Measurements from ENCODE around the gene FHAD1. TPM values are rescaled to one million over a fixed set of nuclear protein-coding genes. Genes with fewer than 3 reads are reported as not detected.

FHAD1 gene
- total and polyA plus RNA-seq, 2 of the 13 experiments (the other 11 are each of a cell fraction or from before 2014, with no cell fraction given): not detected

GRCh38 chr1:15351310-15351709 lies 104.3 kb downstream of the FHAD1 start:
- no peaks in the 10 kb centered on the region for H3K9me3 ChIP-seq (ENCODE audit: low read length)
- in situ Hi-C loops (cut with HindIII; ENCODE audit: extremely low pct_ligation_motif_present, low pct_unique_long_range_greater_than_20kb): no loop called here
- DNase-seq (ENCODE audit: low spot score) (no peak), ATAC-seq (no peak), FAIRE-seq (no peak)
- no peaks in the 10 kb centered on the region for H4K20me1 ChIP-seq (ENCODE audit: insufficient read depth, low read length)
- H3K4me2 ChIP-seq (ENCODE audit: low read depth, low read length): no peak overlapping the region
- H3K36me3 ChIP-seq (replicated peaks in 1 of 2; ENCODE audit: control insufficient read depth in 1 of 2, insufficient read depth in 2 of 2, low read length in 2 of 2): no peaks in the 10 kb centered on the region
- no peak overlapping the region for H3K4me3 ChIP-seq (replicated peaks in 1 of 3; ENCODE audit: insufficient read depth in 1 of 3, low read depth in 2 of 3, low read length in 3 of 3)
- H3K79me2 ChIP-seq (ENCODE audit: insufficient read depth, low read length): no peaks in the 10 kb centered on the region
- ChIA-PET CTCF (ENCODE audit: low intra/inter-chr PET ratio, low total read pairs) (no interaction called here), POLR2A (no interaction called here)
- H3K27me3 ChIP-seq (ENCODE audit: control insufficient read depth in 1 of 2, insufficient read depth in 2 of 2, low read length in 2 of 2): peaks cover 0 to 15% of the 10 kb centered on the region in 2 experiments; a peak in 3 of 5 replicates
- no TSS peak for BruUV-seq (replicated peaks)
- H3K4me1 ChIP-seq (ENCODE audit: insufficient read depth, low read length): peaks cover 59% of the 10 kb centered on the region
- no peak for TF ChIP-seq HOXA3 (CRISPR knock-in tag; IDR thresholded peaks at IDR 0.05)
- TF ChIP-seq ZNF274 (CRISPR knock-in tag; IDR thresholded peaks at IDR 0.05): no peak
- no peak for TF ChIP-seq ZBED4 (CRISPR knock-in tag; IDR thresholded peaks at IDR 0.05; ENCODE audit: borderline replicate concordance)
- no peak overlapping the region for H2AFZ ChIP-seq (ENCODE audit: low read length)
- H3K9ac ChIP-seq (ENCODE audit: insufficient read depth, low read depth, low read length): no peak overlapping the region
- 17% methylated on average over 4 of the region's 4 CpGs for WGBS (ENCODE audit: low lambda C conversion rate)
- no peak overlapping the region for H3K27ac ChIP-seq (ENCODE audit: extremely low read length, insufficient read depth, low read length)
- intact Hi-C loops (cut with micrococcal nuclease; ENCODE audit: unreplicated experiment): no loop called here

Data from HepG2 (cell line).